Ammon's horn (tissue), 1 donor: ENCODE results near the gene CRADD.
"Not testable (repeated sequence)": the region's sequence is repeated elsewhere in the genome, so short reads cannot be mapped to it uniquely, and the experiment has no call there.

ENCODE experiments used
- DNase-seq: peaks from one replicate; pipeline ENCODE4 v3.0.0-alpha.2; 2016; ENCODE audit warnings: low spot score

The CRADD gene

DNA sequence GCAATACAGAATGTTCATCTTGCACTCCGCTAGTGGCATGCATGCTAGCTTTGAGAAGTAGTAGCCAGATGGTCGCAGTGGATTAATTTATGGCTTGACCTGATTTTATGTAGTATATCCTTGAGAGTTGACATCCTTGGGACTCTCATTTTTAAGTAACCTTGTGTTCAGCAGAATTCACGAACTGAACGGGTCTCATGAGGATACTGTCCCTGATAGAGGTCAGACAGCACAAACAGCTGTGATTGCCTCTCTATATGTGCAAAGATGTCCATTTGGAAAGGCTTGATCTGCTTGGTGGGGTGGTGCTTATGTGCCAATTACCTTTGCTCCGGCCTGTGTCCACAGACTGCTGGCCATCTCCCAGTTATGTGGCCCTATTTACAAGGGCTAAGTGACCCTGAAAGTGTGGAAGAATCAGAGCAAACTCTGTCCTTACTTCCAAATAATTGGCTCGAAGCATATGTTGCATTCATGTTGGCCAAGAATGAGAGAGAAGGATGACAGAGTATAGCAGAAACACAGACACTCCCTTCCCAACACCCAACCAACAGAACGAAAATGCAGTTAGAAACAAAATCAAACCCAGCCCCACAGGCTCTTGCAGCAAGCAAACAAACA is 167.1 kb downstream of the CRADD start:
- DNase-seq = no peak

- no peak for DNase-seq
Measured at GRCh38 chr12:93846936-93847516, 169.9 kb downstream of the CRADD start.

DNA sequence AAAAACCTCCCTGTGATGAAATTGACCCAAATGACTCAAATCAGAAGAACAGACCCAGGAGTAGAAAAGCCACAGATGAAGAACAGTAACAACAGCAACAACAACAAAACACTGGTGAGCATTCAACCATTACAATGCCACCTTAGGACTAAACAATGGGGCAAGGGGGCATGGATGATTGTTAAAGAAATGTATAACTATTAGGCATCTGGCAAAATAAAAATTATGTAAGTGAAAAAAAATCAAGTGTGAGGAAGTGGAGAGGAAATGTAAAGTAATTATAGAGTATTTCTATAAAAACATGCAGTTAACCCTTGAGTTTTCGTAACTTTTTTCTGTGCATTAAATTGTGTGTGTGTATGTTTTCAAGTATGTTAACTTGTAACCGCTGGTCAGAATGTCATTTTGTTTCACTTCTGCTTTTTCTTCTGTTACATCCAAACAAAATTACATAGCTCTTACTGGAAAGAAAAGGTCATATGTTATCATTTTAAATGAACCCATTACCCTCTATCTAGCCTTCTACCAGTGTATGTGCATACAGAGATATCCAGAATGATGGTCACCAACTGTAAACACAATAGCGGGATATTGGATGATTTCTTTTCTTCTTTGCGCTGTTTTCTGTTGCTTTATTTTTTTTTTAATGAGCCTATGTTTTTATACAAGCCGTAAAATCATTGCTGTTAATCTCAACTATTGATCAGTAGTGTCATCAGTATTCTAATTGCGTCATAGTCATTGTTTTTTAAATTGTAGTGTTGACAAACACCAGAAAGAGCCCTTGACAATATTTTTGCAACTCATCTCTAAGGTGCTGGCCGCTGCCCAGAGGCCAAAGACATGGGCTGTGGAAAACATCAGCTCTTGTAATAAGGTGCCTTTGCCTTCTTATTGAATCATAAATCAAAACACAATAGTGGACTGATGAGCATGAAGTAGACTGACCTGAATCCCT is 170.6 kb downstream of the CRADD start:
- DNase-seq = no peak

DNA sequence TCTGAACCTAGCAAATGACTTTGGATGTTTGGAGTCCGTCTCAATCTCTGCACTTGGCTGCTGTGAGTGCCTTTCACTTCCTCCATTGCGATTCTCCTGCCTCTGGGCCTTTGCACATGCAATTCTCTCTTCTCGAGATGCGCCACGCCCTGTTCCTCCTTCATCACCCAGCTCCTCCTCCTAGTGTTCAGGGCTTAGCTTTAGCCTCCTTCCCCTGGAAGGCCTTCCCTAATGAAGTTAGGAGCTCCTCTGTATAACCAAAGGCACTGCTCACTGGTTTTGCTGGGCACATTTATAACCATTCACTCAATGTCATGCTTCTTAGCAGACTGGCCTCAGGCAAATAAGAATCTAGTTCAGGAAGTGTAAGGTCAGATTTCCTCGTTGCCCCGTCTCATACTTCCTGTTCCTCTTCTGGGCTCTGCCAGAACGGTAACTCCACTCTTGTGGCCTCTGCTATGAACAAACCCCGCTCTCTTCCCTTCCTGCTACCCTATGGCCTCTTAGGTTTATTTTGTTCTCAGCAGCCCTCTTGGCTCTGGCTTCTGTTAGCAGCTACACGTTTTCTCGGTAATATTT is 171.4 kb downstream of the CRADD start:
- no peak for DNase-seq

DNA sequence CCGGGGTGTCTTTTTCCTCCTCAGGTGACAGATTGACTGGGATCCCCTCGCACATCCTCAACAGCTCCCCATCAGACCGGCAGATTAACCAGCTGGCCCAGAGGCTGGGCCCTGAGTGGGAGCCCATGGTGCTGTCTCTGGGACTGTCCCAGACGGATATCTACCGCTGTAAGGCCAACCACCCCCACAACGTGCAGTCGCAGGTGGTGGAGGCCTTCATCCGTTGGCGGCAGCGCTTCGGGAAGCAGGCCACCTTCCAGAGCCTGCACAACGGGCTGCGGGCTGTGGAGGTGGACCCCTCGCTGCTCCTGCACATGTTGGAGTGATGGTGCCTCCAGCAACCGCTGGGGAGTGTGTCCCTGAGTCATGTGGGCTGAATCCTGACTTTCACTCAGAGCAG is 172.8 kb downstream of the CRADD start:
- no peak for DNase-seq

DNA sequence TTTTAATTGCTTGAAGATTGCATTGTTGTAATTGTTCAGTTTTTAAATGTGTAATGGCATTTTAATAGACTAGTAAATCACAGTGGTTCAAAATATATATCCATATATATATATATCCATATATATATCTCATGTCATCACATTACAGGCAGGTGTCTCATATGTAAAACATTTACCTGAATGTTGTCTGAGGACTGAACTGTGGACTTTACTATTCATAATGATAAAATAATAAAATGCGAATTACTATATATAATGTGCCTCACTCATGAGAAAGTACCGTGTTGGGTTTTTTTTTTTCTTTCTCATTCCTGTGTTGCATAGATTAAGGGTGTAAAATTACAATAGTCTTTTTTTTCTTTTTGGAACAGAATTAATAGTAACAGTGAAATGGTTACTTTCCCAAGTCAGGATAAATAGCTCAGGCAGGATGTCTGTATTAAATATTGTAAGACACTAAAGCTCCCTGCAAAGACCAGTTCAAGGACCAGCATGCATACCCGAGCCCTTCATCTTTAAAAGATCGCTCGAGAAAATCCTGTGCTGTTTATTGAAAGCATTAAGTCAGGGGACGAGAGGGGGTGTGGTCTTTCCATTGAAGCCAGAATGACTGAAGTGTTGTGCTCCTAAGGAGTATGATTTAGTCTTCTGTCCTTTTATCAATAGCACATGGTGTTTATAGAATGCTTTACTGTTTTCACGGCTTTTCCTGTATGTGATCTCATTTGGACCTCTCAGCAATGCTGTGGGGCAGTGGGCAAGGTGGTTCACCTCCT is 173.5 kb downstream of the CRADD start:
- no peak for DNase-seq

GRCh38 chr12:93851257-93851671 is 174.1 kb downstream of the CRADD start:
- no peak for DNase-seq

DNA sequence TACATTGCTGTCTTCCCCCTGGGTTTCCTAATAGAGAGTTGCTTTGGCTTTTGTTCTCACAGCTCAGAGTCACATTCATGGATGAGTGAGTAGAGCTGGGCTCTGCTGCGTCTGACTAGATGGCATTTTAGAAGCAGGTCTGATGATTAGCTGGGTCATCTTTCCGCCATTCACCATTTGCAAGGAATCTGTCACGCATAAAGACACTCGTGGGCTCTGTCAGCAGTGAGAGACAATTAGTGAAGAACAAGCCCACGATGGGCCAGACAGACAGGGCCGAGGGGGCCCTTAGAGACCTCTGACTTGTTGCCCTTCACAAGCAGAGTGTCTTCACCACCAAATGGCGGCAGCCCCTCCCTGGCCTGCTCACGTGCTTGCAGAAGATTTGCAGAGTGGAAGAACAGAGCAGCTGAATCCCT is 175.0 kb downstream of the CRADD start:
- DNase-seq = no peak

GRCh38 chr12:93853698-93854478 is 176.7 kb downstream of the CRADD start:
- no peak for DNase-seq

DNA sequence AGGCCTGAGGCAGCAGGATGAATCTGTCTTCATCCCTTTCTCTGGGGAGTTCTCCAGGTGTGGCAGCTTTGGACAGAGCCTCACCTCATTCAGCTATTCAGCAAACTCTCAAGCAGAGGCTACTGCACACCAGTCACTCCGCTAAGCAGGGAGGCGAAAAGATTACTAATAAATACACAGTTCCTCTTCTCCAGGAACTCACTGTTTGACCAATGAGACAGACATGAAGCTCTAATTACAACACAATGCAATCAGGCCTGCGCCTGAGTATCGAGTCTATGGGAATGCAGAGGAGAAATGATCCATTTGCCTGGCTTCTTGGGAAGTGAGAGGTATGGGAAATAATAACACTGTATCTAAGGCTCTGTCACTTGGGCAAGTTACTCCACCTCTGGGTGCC is 178.1 kb downstream of the CRADD start:
- DNase-seq = no peak

DNA sequence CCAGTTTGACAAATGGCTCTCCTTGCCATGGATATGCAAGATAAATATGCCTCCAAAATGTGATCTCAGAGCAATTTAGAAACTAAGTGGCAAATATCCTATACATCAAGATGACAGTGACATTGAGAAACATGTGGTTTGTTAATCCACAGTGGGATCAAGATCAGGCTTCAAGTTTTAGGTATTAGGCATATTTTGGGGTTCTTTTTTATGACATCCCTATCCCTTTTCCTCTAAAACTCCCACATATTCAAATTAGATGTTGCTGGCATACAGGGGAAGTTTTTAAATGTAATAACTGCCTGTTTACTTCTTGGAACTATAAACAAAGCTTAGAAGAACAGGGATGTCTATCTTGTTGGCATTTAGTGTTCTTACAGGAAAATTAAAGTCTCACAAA is 179.4 kb downstream of the CRADD start:
- no peak for DNase-seq

DNA sequence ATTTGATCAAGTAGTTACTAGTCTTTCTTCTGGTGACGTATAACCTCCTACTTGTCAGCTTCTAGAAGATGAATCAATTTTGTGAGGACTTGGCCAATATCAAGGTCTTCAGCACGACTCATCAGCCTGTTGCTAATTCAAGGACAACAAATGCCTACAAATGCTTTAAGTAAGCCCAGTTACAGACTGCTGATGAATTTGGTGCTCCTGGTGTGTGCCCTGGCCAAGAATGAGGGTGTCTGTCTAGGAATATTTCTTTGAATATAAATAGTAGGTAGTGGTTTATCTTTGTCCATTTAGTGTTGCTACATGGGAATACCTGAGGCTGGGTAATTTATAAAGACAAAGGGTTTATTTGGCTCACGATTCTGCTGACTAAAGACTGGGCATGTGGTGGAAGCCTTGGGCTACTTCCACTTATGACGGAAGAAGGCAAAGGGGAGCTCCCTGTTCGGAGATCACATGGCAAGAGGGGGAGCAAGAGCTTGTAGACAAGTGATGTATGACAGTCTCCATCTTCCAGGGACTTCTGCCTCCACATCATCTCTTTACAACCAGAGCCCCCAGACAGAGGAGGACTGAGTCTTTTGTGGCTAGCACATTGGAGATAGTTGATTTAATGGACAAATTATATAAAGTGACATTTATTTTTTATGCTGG is 180.2 kb downstream of the CRADD start:
- no peak for DNase-seq

GRCh38 chr12:93857991-93858447 is 180.8 kb downstream of the CRADD start:
- no peak for DNase-seq

GRCh38 chr12:93860668-93861373 is 183.6 kb downstream of the CRADD start:
- DNase-seq = no peak

DNA sequence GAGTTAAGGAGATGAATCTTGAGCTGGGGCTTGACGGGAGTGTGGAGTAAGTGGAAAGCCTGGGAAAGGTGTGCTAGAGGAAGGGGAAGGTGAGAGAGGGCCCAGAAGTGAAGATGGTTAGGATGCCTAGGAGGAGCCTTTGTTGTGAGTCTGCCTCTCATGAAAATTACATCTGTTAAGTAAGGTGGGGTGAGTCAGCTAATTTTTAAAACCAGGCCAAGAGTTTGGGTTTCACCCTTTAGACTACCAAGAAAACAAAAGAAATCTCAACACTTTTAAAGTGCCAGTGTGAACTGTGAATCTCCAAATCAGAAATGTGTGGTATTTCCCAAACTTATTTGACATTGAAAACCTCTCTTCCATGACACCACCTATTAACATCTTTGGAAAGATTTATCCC is 185.2 kb downstream of the CRADD start:
- DNase-seq = no peak

DNA sequence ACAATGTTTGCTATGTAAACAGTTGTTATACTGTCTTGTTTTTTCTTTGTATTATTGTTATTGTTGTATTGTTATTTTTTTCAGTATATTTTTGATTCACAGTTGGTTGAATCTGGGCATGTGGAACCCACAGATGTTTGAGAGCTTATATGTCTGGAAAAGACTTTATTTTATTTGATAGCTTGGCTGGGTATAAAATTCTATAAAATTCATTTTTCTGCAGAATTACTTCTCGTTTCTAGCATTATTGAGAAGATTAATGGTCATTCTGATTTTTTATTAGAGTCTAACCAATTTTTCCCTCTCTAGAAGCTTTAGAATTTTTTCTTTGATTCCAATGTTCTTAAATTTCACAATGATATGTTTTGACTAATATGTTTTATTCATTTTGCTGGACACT is 188.6 kb downstream of the CRADD start:
- no peak for DNase-seq

- no peak for DNase-seq
Measured at GRCh38 chr12:93868771-93869170, 191.6 kb downstream of the CRADD start.

GRCh38 chr12:93870020-93870795 is 193.0 kb downstream of the CRADD start:
- DNase-seq = no peak

GRCh38 chr12:93871566-93871965 is 194.4 kb downstream of the CRADD start:
- DNase-seq = not testable (repeated sequence)
